ENCODE data around the gene CAPN2.

DNA sequence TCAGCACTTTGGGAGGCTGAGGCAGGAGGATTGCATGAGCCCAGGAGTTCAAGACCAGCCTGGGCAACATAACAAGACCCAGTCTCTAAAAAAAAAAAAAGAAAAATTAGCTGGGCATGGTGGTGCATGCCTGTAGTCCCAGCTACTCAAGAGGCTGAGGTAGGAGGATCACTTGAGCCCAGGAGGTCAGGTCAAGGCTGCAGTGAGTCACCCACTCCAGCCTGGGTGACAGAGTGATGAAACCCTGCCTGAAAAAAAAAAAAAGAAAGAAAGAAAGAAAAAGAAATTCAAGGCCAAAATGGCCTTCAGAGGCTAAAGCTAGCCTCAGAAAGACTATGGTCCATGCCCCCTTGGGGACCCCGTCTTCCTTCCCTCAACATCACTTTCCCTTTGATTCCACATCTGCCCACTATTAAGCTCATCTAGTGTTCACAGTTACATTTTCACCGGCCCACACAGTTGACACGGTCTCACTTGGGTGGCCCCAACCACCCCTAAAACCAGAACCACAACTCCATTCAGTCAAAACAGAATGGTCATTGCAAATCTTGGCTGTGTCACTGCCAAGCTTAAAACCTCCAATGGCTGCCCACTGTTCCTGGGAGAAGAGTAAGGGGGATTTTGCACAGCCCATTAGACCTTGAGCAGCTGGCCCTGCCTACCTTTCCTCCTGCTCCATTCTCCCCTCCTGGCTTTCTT is 44.7 kb upstream of the CAPN2 start:
- no peak for TF ChIP-seq CTCF (conservative IDR thresholded peaks at IDR 0.05; ENCODE audit: low read depth in 2 of 2)
- TF ChIP-seq EZH2phosphoT487 (IDR thresholded peaks at IDR 0.05; ENCODE audit: unreplicated experiment) = no peak
- no peak for TF ChIP-seq CREB1 (CRISPR knock-in tag; IDR thresholded peaks at IDR 0.05; ENCODE audit: low read depth)
- no peak for TF ChIP-seq POLR2AphosphoS5 (IDR thresholded peaks at IDR 0.05; ENCODE audit: low read depth)
- TF ChIP-seq EZH2 (IDR thresholded peaks at IDR 0.05; ENCODE audit: low read depth, unreplicated experiment) = no peak
